Liver (tissue), 9 donors: ENCODE data around the gene NLK. TPM values are rescaled to one million over a fixed set of nuclear protein-coding genes. Genes with fewer than 3 reads are reported as not detected.
"Not testable (repeated sequence)": the region's sequence is repeated elsewhere in the genome, so short reads cannot be mapped to it uniquely, and the experiment has no call there.

ENCODE experiments used
- DNase-seq: peaks from one replicate; pipeline ENCODE4 v3.0.0-alpha.2; 2017; ENCODE audit warnings: low spot score
- H3K27ac ChIP-seq, 2 donors: one replicate each; pipeline ENCODE4 v1.7.0; 2013; ENCODE audit warnings: inconsistent platforms in 2 of 2, low read length in 2 of 2, control low read depth in 1 of 2, low read depth in 1 of 2, mild to moderate bottlenecking in 1 of 2
- H3K27me3 ChIP-seq, 4 donors: one replicate each; pipeline versions ENCODE4 v1.6.1 to v1.7.0; 2013; ENCODE audit warnings: low read length in 3 of 4, inconsistent platforms in 1 of 4, mild to moderate bottlenecking in 1 of 4, moderate library complexity in 1 of 4; ENCODE audit not compliant: control insufficient read depth in 4 of 4, insufficient read depth in 4 of 4
- H3K36me3 ChIP-seq, 4 donors: one replicate each; pipeline versions ENCODE4 v1.6.1 to v1.7.0; 2013; ENCODE audit warnings: low read length in 3 of 4, mild to moderate bottlenecking in 3 of 4, low read depth in 1 of 4, moderate library complexity in 1 of 4; ENCODE audit not compliant: control insufficient read depth in 4 of 4, insufficient read depth in 3 of 4
- H3K4me1 ChIP-seq, 4 donors: one replicate each; pipeline versions ENCODE4 v1.6.1 to v1.7.0; 2013; ENCODE audit warnings: low read length in 3 of 4, mild to moderate bottlenecking in 3 of 4, moderate library complexity in 1 of 4; ENCODE audit not compliant: control insufficient read depth in 4 of 4, insufficient read depth in 4 of 4
- H3K4me3 ChIP-seq, 3 donors: one replicate each; pipeline versions ENCODE4 v1.6.1 to v1.7.0; 2013; ENCODE audit warnings: low read length in 3 of 3, control low read depth in 1 of 3, low read depth in 1 of 3, mild to moderate bottlenecking in 1 of 3
- H3K9ac ChIP-seq, 2 donors: one replicate each; pipeline ENCODE4 v1.7.0; 2013; ENCODE audit warnings: low read length in 2 of 2, mild to moderate bottlenecking in 2 of 2, moderate library complexity in 2 of 2, control low read depth in 1 of 2, low read depth in 1 of 2
- H3K9me3 ChIP-seq, 4 donors: one replicate each; pipeline versions ENCODE4 v1.6.1 to v1.7.0; 2013; ENCODE audit warnings: low read length in 3 of 4; ENCODE audit not compliant: control insufficient read depth in 4 of 4
- CTCF ChIP-seq: fragments of 150-350 bp; IDR thresholded peaks from 2 replicates; pipeline ENCODE4 v1.5.1; 2017; ENCODE audit warnings: improper control_type of control experiment, low read depth, low read length; ENCODE audit not compliant: missing input control
- EGR1 ChIP-seq, 2 donors: IDR thresholded peaks; 2 replicates each; pipeline ENCODE4 v1.6.1; 2016 to 2018; ENCODE audit warnings: antibody characterized with exemption in 2 of 2, low read depth in 2 of 2
- FOXA2 ChIP-seq: IDR thresholded peaks from 2 replicates; pipeline ENCODE4 v1.6.1; 2016; ENCODE audit warnings: antibody characterized with exemption
- GABPA ChIP-seq, 2 donors: IDR thresholded peaks in 1 of 2; conservative IDR thresholded peaks in 1 of 2; 2 replicates each; pipeline ENCODE4 v1.6.1; 2016; ENCODE audit warnings: antibody characterized with exemption in 2 of 2, mild to moderate bottlenecking in 1 of 2, moderate library complexity in 1 of 2
- HNF4G ChIP-seq: IDR thresholded peaks from 2 replicates; pipeline ENCODE4 v1.6.1; 2016; ENCODE audit warnings: antibody characterized with exemption
- NR2F2 ChIP-seq: IDR thresholded peaks from 2 replicates; pipeline ENCODE4 v1.6.1; 2016; ENCODE audit warnings: antibody characterized with exemption
- RAD21 ChIP-seq, 2 donors: IDR thresholded peaks; 2 replicates each; pipeline ENCODE4 v1.6.1; 2016; ENCODE audit warnings: antibody characterized with exemption in 2 of 2, mild to moderate bottlenecking in 2 of 2
- RXRA ChIP-seq, 2 donors: IDR thresholded peaks; 2 replicates each; pipeline ENCODE4 v1.6.1; 2017 to 2018; ENCODE audit warnings: antibody characterized with exemption in 2 of 2, mild to moderate bottlenecking in 1 of 2
- SP1 ChIP-seq: IDR thresholded peaks from 2 replicates; pipeline ENCODE4 v1.6.1; 2018; ENCODE audit warnings: antibody characterized with exemption, mild to moderate bottlenecking
- TAF1 ChIP-seq: conservative IDR thresholded peaks from 2 replicates; pipeline ENCODE4 v1.6.1; 2016; ENCODE audit warnings: antibody characterized with exemption, mild to moderate bottlenecking
- WGBS: extraction: QIAGEN DNeasy Blood & Tissue Kit; methylation state at CpG from one replicate; pipeline ENCODE4 v1.1.7; 2013; 5-methylcytosine and 5-hydroxymethylcytosine counted together
- polyA plus RNA-seq, 2 donors: library from polyadenylated mRNA; stranded (reverse) in 1 of 2; unstranded in 1 of 2; fragments of 200-250 nt in 1 of 2; fragments of >200 nt in 1 of 2; fragmentation: Nextera tagmentation in 1 of 2; extraction: Ambion mirVana in 1 of 2; gene quantifications; one replicate each; pipeline versions ENCODE4 v1.2.1 to v1.2.3, GENCODE V29; 2013 to 2015
- total RNA-seq, 2 donors: library from RNA; depleted of rRNA; stranded (reverse); fragments of >200 nt; gene quantifications; one replicate each; pipeline ENCODE4 v1.2.3, GENCODE V29; 2014
- TF ChIP-seq, protein P1 (sequence below): IDR thresholded peaks from 2 replicates; pipeline ENCODE4 v1.6.1; 2016; ENCODE audit warnings: antibody characterized with exemption
- TF ChIP-seq, protein P2 (sequence below): IDR thresholded peaks from 2 replicates; pipeline ENCODE4 v1.6.1; 2016; ENCODE audit warnings: antibody characterized with exemption
- TF ChIP-seq, protein P3 (sequence below): IDR thresholded peaks from 2 replicates; pipeline ENCODE4 v1.6.1; 2016; ENCODE audit warnings: antibody characterized with exemption, mild to moderate bottlenecking
- donor health status: healthy.
- donor health status: healthy.
- donor health status: healthy.
- donor health status: healthy.
- donor health status: healthy.

The NLK gene
- total and polyA plus RNA-seq, 4 donors = 4.4 to 17.4 (median 9.2) TPM

DNA sequence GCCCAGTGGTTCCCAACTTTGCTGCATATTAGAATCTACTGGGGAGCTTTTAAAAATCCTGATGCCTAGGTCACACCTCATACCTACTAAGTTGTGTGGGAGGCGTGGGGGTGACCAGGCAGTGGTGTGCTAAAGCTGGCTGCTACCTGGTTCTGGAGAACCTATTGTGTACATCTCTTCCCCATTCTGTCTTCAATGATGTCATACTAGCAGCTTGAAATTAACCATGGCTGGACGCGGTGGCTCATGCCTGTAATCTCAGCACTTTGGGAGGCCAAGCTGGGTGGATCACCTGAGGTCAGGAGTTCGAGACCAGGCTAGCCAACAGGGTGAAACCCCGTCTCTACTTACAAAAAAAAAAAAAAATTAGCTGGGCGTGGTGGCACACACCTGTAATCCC, 11.3 kb upstream of the NLK start (continued):
- TF ChIP-seq, protein P1, sequence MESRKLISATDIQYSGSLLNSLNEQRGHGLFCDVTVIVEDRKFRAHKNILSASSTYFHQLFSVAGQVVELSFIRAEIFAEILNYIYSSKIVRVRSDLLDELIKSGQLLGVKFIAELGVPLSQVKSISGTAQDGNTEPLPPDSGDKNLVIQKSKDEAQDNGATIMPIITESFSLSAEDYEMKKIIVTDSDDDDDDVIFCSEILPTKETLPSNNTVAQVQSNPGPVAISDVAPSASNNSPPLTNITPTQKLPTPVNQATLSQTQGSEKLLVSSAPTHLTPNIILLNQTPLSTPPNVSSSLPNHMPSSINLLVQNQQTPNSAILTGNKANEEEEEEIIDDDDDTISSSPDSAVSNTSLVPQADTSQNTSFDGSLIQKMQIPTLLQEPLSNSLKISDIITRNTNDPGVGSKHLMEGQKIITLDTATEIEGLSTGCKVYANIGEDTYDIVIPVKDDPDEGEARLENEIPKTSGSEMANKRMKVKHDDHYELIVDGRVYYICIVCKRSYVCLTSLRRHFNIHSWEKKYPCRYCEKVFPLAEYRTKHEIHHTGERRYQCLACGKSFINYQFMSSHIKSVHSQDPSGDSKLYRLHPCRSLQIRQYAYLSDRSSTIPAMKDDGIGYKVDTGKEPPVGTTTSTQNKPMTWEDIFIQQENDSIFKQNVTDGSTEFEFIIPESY = no peak
- no peak for TF ChIP-seq RAD21 (IDR thresholded peaks at IDR 0.05)
- TF ChIP-seq GABPA (IDR thresholded peaks at IDR 0.05 in 1 of 2, conservative IDR thresholded peaks at IDR 0.05 in 1 of 2) = no peak
- no peak for TF ChIP-seq CTCF
- no peak for TF ChIP-seq NR2F2

- H3K27ac ChIP-seq = no peak overlapping the region
- no peak overlapping the region for H3K4me3 ChIP-seq
- no peak for DNase-seq
- no peaks in the 10 kb centered on the region for H3K27me3 ChIP-seq
- H3K9me3 ChIP-seq = no peaks in the 10 kb centered on the region
- no peaks in the 10 kb centered on the region for H3K36me3 ChIP-seq
- no peaks in the 10 kb centered on the region for H3K4me1 ChIP-seq
- 66% methylated on average over 8 of the region's 8 CpGs for WGBS
- TF ChIP-seq TAF1 (no peak), EGR1 (IDR thresholded peaks at IDR 0.05; ENCODE audit: low read depth in 2 of 2) (no peak), GABPA (IDR thresholded peaks at IDR 0.05 in 1 of 2, conservative IDR thresholded peaks at IDR 0.05 in 1 of 2) (no peak), FOXA2 (no peak), SP1 (no peak), RXRA (IDR thresholded peaks at IDR 0.05) (no peak), NR2F2 (no peak), HNF4G (no peak), RAD21 (IDR thresholded peaks at IDR 0.05) (peak in 1 of 2 donors; percentile 16)
- TF ChIP-seq, protein P2, sequence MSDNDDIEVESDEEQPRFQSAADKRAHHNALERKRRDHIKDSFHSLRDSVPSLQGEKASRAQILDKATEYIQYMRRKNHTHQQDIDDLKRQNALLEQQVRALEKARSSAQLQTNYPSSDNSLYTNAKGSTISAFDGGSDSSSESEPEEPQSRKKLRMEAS = peak; percentile 31
- TF ChIP-seq, protein P3, sequence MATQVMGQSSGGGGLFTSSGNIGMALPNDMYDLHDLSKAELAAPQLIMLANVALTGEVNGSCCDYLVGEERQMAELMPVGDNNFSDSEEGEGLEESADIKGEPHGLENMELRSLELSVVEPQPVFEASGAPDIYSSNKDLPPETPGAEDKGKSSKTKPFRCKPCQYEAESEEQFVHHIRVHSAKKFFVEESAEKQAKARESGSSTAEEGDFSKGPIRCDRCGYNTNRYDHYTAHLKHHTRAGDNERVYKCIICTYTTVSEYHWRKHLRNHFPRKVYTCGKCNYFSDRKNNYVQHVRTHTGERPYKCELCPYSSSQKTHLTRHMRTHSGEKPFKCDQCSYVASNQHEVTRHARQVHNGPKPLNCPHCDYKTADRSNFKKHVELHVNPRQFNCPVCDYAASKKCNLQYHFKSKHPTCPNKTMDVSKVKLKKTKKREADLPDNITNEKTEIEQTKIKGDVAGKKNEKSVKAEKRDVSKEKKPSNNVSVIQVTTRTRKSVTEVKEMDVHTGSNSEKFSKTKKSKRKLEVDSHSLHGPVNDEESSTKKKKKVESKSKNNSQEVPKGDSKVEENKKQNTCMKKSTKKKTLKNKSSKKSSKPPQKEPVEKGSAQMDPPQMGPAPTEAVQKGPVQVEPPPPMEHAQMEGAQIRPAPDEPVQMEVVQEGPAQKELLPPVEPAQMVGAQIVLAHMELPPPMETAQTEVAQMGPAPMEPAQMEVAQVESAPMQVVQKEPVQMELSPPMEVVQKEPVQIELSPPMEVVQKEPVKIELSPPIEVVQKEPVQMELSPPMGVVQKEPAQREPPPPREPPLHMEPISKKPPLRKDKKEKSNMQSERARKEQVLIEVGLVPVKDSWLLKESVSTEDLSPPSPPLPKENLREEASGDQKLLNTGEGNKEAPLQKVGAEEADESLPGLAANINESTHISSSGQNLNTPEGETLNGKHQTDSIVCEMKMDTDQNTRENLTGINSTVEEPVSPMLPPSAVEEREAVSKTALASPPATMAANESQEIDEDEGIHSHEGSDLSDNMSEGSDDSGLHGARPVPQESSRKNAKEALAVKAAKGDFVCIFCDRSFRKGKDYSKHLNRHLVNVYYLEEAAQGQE = no peak
- no peak overlapping the region for H3K9ac ChIP-seq
Observed at GRCh38 chr17:28033972-28034714, 8.3 kb upstream of the NLK start.

GRCh38 chr17:28035452-28035851, 7.0 kb upstream of the NLK start:
- not testable (repeated sequence) for H3K9me3 ChIP-seq, H3K36me3 ChIP-seq, H3K4me1 ChIP-seq, H3K4me3 ChIP-seq, DNase-seq, H3K27me3 ChIP-seq, H3K9ac ChIP-seq, H3K27ac ChIP-seq
- 89% methylated on average over 4 of the region's 4 CpGs for WGBS

- H3K27ac ChIP-seq, DNase-seq, H3K9ac ChIP-seq, H3K27me3 ChIP-seq, H3K9me3 ChIP-seq, H3K4me3 ChIP-seq, H3K4me1 ChIP-seq, H3K36me3 ChIP-seq: not testable (repeated sequence)
- WGBS = 92% methylated on average over 2 of the region's 2 CpGs
Observed at GRCh38 chr17:28035884-28036283, 6.6 kb upstream of the NLK start.
